ENCODE data around the gene PTPRK.

DNA sequence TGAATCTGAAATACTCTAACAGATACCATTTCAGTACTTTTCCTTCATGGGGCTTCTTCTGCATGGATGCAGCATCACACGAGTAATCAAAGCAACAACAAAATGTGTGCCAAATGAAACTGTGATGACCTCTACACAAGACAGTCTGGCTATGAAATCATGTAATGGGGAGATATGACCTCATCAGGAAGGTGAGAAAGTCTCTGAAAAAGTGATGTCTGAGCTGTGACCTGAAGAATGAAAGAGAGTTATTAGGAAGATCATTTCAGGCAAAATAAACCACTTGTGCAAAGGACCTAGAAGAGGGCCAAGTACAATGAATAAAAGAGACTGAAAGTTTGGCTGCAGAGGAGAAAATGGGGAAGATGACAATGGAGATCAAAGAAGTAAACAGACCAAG, 182.8 kb downstream of the PTPRK start:
- TF ChIP-seq, protein P1, sequence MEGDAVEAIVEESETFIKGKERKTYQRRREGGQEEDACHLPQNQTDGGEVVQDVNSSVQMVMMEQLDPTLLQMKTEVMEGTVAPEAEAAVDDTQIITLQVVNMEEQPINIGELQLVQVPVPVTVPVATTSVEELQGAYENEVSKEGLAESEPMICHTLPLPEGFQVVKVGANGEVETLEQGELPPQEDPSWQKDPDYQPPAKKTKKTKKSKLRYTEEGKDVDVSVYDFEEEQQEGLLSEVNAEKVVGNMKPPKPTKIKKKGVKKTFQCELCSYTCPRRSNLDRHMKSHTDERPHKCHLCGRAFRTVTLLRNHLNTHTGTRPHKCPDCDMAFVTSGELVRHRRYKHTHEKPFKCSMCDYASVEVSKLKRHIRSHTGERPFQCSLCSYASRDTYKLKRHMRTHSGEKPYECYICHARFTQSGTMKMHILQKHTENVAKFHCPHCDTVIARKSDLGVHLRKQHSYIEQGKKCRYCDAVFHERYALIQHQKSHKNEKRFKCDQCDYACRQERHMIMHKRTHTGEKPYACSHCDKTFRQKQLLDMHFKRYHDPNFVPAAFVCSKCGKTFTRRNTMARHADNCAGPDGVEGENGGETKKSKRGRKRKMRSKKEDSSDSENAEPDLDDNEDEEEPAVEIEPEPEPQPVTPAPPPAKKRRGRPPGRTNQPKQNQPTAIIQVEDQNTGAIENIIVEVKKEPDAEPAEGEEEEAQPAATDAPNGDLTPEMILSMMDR (conservative IDR thresholded peaks at IDR 0.05 in 1 of 2, IDR thresholded peaks at IDR 0.05 in 1 of 2; ENCODE audit: extremely low read depth in 1 of 2, insufficient read depth in 1 of 2, low read depth in 1 of 2, low read length in 2 of 2): no peak
- TF ChIP-seq EZH2 (IDR thresholded peaks at IDR 0.05; ENCODE audit: borderline replicate concordance, low read length): no peak
